SK-N-SH (cell line): Measurements from ENCODE around the gene SP1. TPM values are rescaled to one million over a fixed set of nuclear protein-coding genes. Genes with fewer than 3 reads are reported as not detected.
"Not testable (repeated sequence)": the region's sequence is repeated elsewhere in the genome, so short reads cannot be mapped to it uniquely, and the experiment has no call there.

Experiments used
- CTCF ChIA-PET: fragments of 300-600, 350-600 bp; formaldehyde crosslinking; extraction: SDS; loops from one replicate; lab custom pipeline; 2021; lab: Yijun Ruan, JAX
- POLR2A ChIA-PET: fragments of 350-600 bp; sonication (Branson Sonifier 250); formaldehyde crosslinking; extraction: SDS; loops from one replicate; lab custom pipeline; 2020; ENCODE audit warnings: antibody characterized with exemption, inconsistent platforms; lab: Yijun Ruan, JAX
- DNase-seq: peaks from one replicate; pipeline ENCODE4 v3.0.0; 2012
- H2AFZ ChIP-seq: fragments of 200-600 bp; sonication (generic); 2 replicates; pipeline ENCODE4 v1.8.1; 2016; ENCODE audit warnings: antibody characterized with exemption, mild to moderate bottlenecking, low read depth
- H3F3A ChIP-seq: fragments of 200-600 bp; sonication (generic); replicated peaks from 2 replicates; pipeline ENCODE3; 2016; ENCODE audit warnings: antibody characterized with exemption, mild to moderate bottlenecking; ENCODE audit not compliant: insufficient read depth
- H3K27ac ChIP-seq, 2 experiments: fragments of 200-500 bp in 1 of 2; fragments of 200-600 bp in 1 of 2; sonication (Bioruptor generic) in 1 of 2; sonication (generic), shearing (Covaris generic) in 1 of 2; 2 replicates each; pipeline versions ENCODE4 v1.5.1 to v1.6.1; 2014 to 2016; ENCODE audit warnings: low read depth in 2 of 2, inconsistent platforms in 1 of 2, low read length in 1 of 2, mild to moderate bottlenecking in 1 of 2, mixed read lengths in 1 of 2
- H3K27me3 ChIP-seq: fragments of 200-600 bp; sonication (generic), shearing (Covaris generic); 2 replicates; pipeline ENCODE4 v1.6.1; 2016; ENCODE audit warnings: mixed run types; ENCODE audit not compliant: insufficient read depth
- H3K36me3 ChIP-seq, 2 experiments: fragments of 200-500 bp in 1 of 2; fragments of 200-600 bp in 1 of 2; sonication (Bioruptor generic) in 1 of 2; sonication (generic) in 1 of 2; replicated peaks in 1 of 2; 2 replicates each; pipeline versions ENCODE3 to v1.5.1; 2014 to 2016; ENCODE audit warnings: low read length in 1 of 2, mild to moderate bottlenecking in 1 of 2; ENCODE audit not compliant: insufficient read depth in 2 of 2, control insufficient read depth in 1 of 2
- H3K4me1 ChIP-seq, 2 experiments: fragments of 200-500 bp in 1 of 2; fragments of 200-600 bp in 1 of 2; sonication (Bioruptor generic) in 1 of 2; sonication (generic), shearing (Covaris generic) in 1 of 2; 2 replicates each; pipeline versions ENCODE4 v1.5.1 to v1.6.1; 2014 to 2016; ENCODE audit warnings: low read depth in 1 of 2, low read length in 1 of 2, mixed run types in 1 of 2; ENCODE audit not compliant: insufficient read depth in 2 of 2, control insufficient read depth in 1 of 2
- H3K4me2 ChIP-seq: fragments of 200-600 bp; sonication (generic), shearing (Covaris generic); 2 replicates; pipeline ENCODE4 v1.6.1; 2017; ENCODE audit warnings: mixed run types
- H3K4me3 ChIP-seq, 2 experiments: fragments of 200-500 bp in 1 of 2; fragments of 200-600 bp in 1 of 2; sonication (Bioruptor generic) in 1 of 2; sonication (generic), shearing (Covaris generic) in 1 of 2; 2 replicates each; pipeline versions ENCODE4 v1.5.1 to v1.8.1; 2014 to 2016; ENCODE audit warnings: low read depth in 2 of 2, inconsistent platforms in 1 of 2, low read length in 1 of 2, mild to moderate bottlenecking in 1 of 2, mixed read lengths in 1 of 2, moderate library complexity in 1 of 2
- H3K79me2 ChIP-seq: fragments of 200-600 bp; sonication (generic); 2 replicates; pipeline ENCODE4 v1.8.1; 2017; ENCODE audit warnings: mild to moderate bottlenecking; ENCODE audit not compliant: insufficient read depth
- H3K9ac ChIP-seq: fragments of 200-600 bp; sonication (generic); 2 replicates; pipeline ENCODE4 v1.6.1; 2017; ENCODE audit warnings: mixed run types
- H3K9me2 ChIP-seq: fragments of 200-600 bp; sonication (generic); 2 replicates; pipeline ENCODE4 v1.6.1; 2017; ENCODE audit warnings: mixed run types
- H3K9me3 ChIP-seq: fragments of 200-600 bp; sonication (generic); 2 replicates; pipeline ENCODE4 v1.6.1; 2017; ENCODE audit warnings: mixed run types, mild to moderate bottlenecking, moderate library complexity
- H4K20me1 ChIP-seq: fragments of 200-600 bp; sonication (generic); 2 replicates; pipeline ENCODE4 v1.6.1; 2017; ENCODE audit warnings: mild to moderate bottlenecking, mixed run types; ENCODE audit not compliant: insufficient read depth
- ELF1 ChIP-seq: IDR thresholded peaks from 2 replicates; pipeline ENCODE4 v1.4.0; 2012
- EP300 ChIP-seq, 2 experiments: IDR thresholded peaks; 2 replicates each; pipeline versions ENCODE4 v1.4.0 to v1.6.1; 2012; ENCODE audit warnings: borderline replicate concordance in 1 of 2, low read depth in 1 of 2, low read length in 1 of 2
- FOXJ3 ChIP-seq: sonication (generic); formaldehyde crosslinking; IDR thresholded peaks from 2 replicates; pipeline ENCODE4 v1.5.1; 2020; ENCODE audit warnings: mild to moderate bottlenecking, missing genetic modification reagents
- GATA2 ChIP-seq: sonication (generic); formaldehyde crosslinking; IDR thresholded peaks from 2 replicates; pipeline ENCODE4 v1.5.0; 2020; ENCODE audit warnings: mild to moderate bottlenecking, missing genetic modification reagents
- NRF1 ChIP-seq: IDR thresholded peaks from 2 replicates; pipeline ENCODE4 v1.6.1; 2012; ENCODE audit warnings: low read depth, mild to moderate bottlenecking, low read length
- RCOR1 ChIP-seq: fragments of 150-350 bp; IDR thresholded peaks from 2 replicates; pipeline ENCODE4 v1.6.1; 2017; ENCODE audit warnings: antibody characterized with exemption, low read length
- SIN3A ChIP-seq: IDR thresholded peaks from 2 replicates; pipeline ENCODE4 v1.6.1; 2012; ENCODE audit warnings: low read depth, mild to moderate bottlenecking, low read length, moderate library complexity, borderline replicate concordance
- TAF1 ChIP-seq: IDR thresholded peaks from 2 replicates; pipeline ENCODE4 v1.6.1; 2012; ENCODE audit warnings: low read depth, mild to moderate bottlenecking, low read length, moderate library complexity, borderline replicate concordance
- TCF12 ChIP-seq: IDR thresholded peaks from 2 replicates; pipeline ENCODE4 v1.4.0; 2012
- WGBS: methylation state at CpG from one replicate; pipeline ENCODE4 v1.1.6; 2017; ENCODE audit warnings: low lambda C conversion rate; 5-methylcytosine and 5-hydroxymethylcytosine counted together
- polyA plus RNA-seq, 3 experiments: library from polyadenylated mRNA; depleted of rRNA; stranded (reverse); fragments of >200 nt; gene quantifications; 2 replicates each; pipeline ENCODE4 v1.2.3, GENCODE V29; 2012
- TF ChIP-seq, protein P1 (sequence below): fragments of 200-600 bp; sonication (generic); IDR thresholded peaks from 2 replicates; pipeline ENCODE4 v1.6.1; 2017; ENCODE audit warnings: antibody characterized with exemption, mild to moderate bottlenecking, moderate library complexity

The SP1 gene
- polyA plus RNA-seq, 1 of the 3 experiments (the other 2 are of a cell fraction) = 12.9 TPM

DNA sequence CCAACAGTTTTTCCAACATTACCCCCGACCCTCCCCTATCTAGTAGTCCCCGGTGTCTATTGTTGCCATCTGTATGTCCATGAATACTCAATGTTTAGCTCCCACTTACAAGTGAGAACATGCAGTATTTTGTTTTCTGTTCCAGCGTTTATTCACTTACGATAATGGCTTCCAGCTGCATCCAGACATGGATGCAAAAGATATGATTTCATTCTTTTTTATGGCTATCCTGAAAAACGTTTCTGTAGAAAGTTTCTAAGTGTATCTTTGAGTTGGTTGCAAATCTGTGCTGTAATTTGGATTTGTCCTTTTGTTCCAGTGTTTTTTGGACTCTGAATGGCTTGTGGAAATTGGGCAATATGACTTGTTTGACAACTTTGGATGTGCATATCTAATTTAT is 11.7 kb downstream of the SP1 start:
- no peaks in the 10 kb centered on the region for H3K9me2 ChIP-seq
- H2AFZ ChIP-seq = no peak overlapping the region
- POLR2A ChIA-PET = interaction anchor here (0.6 to 1.0 kb wide), 3 partner anchors 24 to 70 kb away, joined by 3 to 5 read pairs (median 3); partner anchors contain the start of gene AAAS
- peaks cover 39% of the 10 kb centered on the region for H3F3A ChIP-seq
- no peaks in the 10 kb centered on the region for H3K27me3 ChIP-seq
- H3K27ac ChIP-seq = peak overlapping the region; percentile 84 to 94; a peak in 3 of 4 replicates
- H3K4me2 ChIP-seq = peak overlapping the region; percentile 72
- H3K4me1 ChIP-seq = peaks cover 6 to 37% of the 10 kb centered on the region in 2 experiments
- H4K20me1 ChIP-seq = peaks cover 10% of the 10 kb centered on the region; the same call in 1 of the 2 replicates
- H3K4me3 ChIP-seq = no peak overlapping the region
- TF ChIP-seq RCOR1 (peak; percentile 76), EP300 (IDR thresholded peaks at IDR 0.05; ENCODE audit: borderline replicate concordance in 1 of 2, low read depth in 1 of 2, low read length in 1 of 2) (peak in 1 of 2 experiments; percentile 17; a peak in 1 of 4 replicates), GATA2 (peak; percentile 50; the same call in 1 of the 2 replicates), SIN3A (no peak), ELF1 (no peak), TCF12 (peak; percentile 45; the same call in 1 of the 2 replicates)
- TF ChIP-seq, protein P1, sequence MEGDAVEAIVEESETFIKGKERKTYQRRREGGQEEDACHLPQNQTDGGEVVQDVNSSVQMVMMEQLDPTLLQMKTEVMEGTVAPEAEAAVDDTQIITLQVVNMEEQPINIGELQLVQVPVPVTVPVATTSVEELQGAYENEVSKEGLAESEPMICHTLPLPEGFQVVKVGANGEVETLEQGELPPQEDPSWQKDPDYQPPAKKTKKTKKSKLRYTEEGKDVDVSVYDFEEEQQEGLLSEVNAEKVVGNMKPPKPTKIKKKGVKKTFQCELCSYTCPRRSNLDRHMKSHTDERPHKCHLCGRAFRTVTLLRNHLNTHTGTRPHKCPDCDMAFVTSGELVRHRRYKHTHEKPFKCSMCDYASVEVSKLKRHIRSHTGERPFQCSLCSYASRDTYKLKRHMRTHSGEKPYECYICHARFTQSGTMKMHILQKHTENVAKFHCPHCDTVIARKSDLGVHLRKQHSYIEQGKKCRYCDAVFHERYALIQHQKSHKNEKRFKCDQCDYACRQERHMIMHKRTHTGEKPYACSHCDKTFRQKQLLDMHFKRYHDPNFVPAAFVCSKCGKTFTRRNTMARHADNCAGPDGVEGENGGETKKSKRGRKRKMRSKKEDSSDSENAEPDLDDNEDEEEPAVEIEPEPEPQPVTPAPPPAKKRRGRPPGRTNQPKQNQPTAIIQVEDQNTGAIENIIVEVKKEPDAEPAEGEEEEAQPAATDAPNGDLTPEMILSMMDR = no peak
- no peaks in the 10 kb centered on the region for H3K9me3 ChIP-seq
- peaks cover 100% of the 10 kb centered on the region for H3K79me2 ChIP-seq
- no peak overlapping the region for H3K9ac ChIP-seq
- peaks cover 0 to 11% of the 10 kb centered on the region in 2 experiments for H3K36me3 ChIP-seq
- CTCF ChIA-PET = interaction anchor here (0.9 to 1.2 kb wide), 5 partner anchors 8 to 70 kb away, joined by 3 to 4 read pairs (median 3); partner anchors contain the start of gene AAAS
- DNase-seq = no peak
- WGBS = 39% methylated on average over 5 of the region's 5 CpGs

GRCh38 chr12:53399896-53400295 is 19.9 kb downstream of the SP1 start:
- ChIA-PET POLR2A (no interaction called here), CTCF (no interaction called here)
- 0 out of 2 replicates have a peak, but pooled peaks cover 3% of the 10 kb centered on the region for H4K20me1 ChIP-seq
- no peak overlapping the region for H3K27ac ChIP-seq
- H3K9me2 ChIP-seq = no peaks in the 10 kb centered on the region
- H3K9ac ChIP-seq = no peak overlapping the region
- TF ChIP-seq NRF1 (no peak), FOXJ3 (CRISPR knock-in tag) (no peak), TAF1 (no peak)
- no peaks in the 10 kb centered on the region for H3K27me3 ChIP-seq
- H3K9me3 ChIP-seq = no peaks in the 10 kb centered on the region
- H3K4me2 ChIP-seq = no peak overlapping the region
- no peak overlapping the region for H3K4me3 ChIP-seq
- DNase-seq = no peak
- H3K4me1 ChIP-seq = 0 out of 4 replicates have a peak, but pooled peaks cover 0 to 6% of the 10 kb centered on the region in 2 experiments
- peaks cover 3% of the 10 kb centered on the region for H3F3A ChIP-seq
- H3K36me3 ChIP-seq = peaks cover 0 to 36% of the 10 kb centered on the region in 2 experiments
- WGBS = 98% methylated on average over 7 of the region's 7 CpGs
- no peak overlapping the region for H2AFZ ChIP-seq
- H3K79me2 ChIP-seq = peaks cover 100% of the 10 kb centered on the region

DNA sequence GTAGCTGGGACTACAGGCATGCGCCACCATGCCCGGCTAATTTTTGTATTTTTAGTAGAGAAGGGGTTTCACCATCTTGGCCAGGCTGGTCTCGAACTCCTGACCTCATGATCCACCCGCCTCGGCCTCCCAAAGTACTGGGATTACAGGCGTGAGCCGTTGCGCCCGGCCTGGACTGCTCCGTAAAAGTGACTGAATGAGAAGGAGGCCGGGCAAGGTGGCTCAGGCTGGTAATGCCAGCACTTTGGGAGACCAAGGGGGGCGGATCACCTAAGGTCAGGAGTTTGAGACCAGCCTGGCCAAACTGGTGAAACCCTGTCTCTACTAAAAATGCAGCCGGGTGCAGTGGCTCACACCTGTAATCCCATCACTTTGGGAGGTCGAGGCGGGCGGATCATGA is 22.4 kb downstream of the SP1 start:
- H3K27me3 ChIP-seq, H3K9me3 ChIP-seq, H3K9ac ChIP-seq, H3K9me2 ChIP-seq, POLR2A ChIA-PET, H3K4me1 ChIP-seq, H3K4me2 ChIP-seq, DNase-seq, H4K20me1 ChIP-seq, H3K27ac ChIP-seq, H2AFZ ChIP-seq, H3F3A ChIP-seq, H3K4me3 ChIP-seq: not testable (repeated sequence)
- WGBS = 94% methylated on average over 16 of the region's 16 CpGs
- H3K79me2 ChIP-seq = peaks cover 96% of the 10 kb centered on the region
- CTCF ChIA-PET = interaction anchor here (0.6 to 1.8 kb wide), 6 partner anchors 8 to 96 kb away, joined by 3 to 6 read pairs (median 4); no protein-coding TSS in a partner anchor
- peaks cover 0 to 48% of the 10 kb centered on the region in 2 experiments for H3K36me3 ChIP-seq
